RWPE1 (cell line): ENCODE measurements around the gene PLEKHG1.

ENCODE experiments used
- CTCF ChIA-PET: fragments of 350-600 bp; sonication (Branson Sonifier 250); formaldehyde crosslinking; extraction: SDS; loops from one replicate; lab custom pipeline; 2021; lab: Yijun Ruan, JAX
- POLR2A ChIA-PET: fragments of 400-600 bp; formaldehyde crosslinking; extraction: SDS; loops from one replicate; lab custom pipeline; 2020; ENCODE audit warnings: antibody characterized with exemption; ENCODE audit not compliant: low non-redundant PET; lab: Yijun Ruan, JAX
- DNase-seq: peaks from one replicate; pipeline ENCODE4 v3.0.0; 2012; ENCODE audit warnings: low spot score
- H3K27ac ChIP-seq: fragments of 450-650 bp; 2 replicates; pipeline ENCODE4 v1.5.1; 2017
- CTCF ChIP-seq: fragments of 450-650 bp; conservative IDR thresholded peaks from 2 replicates; pipeline ENCODE4 v1.5.1; 2017; ENCODE audit warnings: low read depth, mild to moderate bottlenecking

The PLEKHG1 gene

GRCh38 chr6:150593119-150593518 is 6.6 kb upstream of the PLEKHG1 start:
- ChIA-PET POLR2A (no interaction called here), CTCF (no interaction called here)
- no peak overlapping the region for H3K27ac ChIP-seq
- no peak for DNase-seq
- no peak for TF ChIP-seq CTCF

- DNase-seq = no peak
- ChIA-PET POLR2A (no interaction called here), CTCF (no interaction called here)
- TF ChIP-seq CTCF = no peak
- H3K27ac ChIP-seq = no peak overlapping the region
Measured at GRCh38 chr6:150596439-150596838, 3.2 kb upstream of the PLEKHG1 start.

GRCh38 chr6:150598401-150598800 is 1.3 kb upstream of the PLEKHG1 start:
- ChIA-PET POLR2A (no interaction called here), CTCF (interaction anchor here (0.8 to 1.1 kb wide), 3 partner anchors 28 to 219 kb away, joined by 3 to 5 read pairs (median 4); no protein-coding TSS in a partner anchor)
- no peak overlapping the region for H3K27ac ChIP-seq
- TF ChIP-seq CTCF = no peak
- no peak for DNase-seq

- no peak for TF ChIP-seq CTCF
- no peak for DNase-seq
- POLR2A ChIA-PET = no interaction called here
- H3K27ac ChIP-seq = no peak overlapping the region
- CTCF ChIA-PET = interaction anchor here (0.6 to 1.1 kb wide), 4 partner anchors 29 to 219 kb away, joined by 3 to 5 read pairs (median 4); no protein-coding TSS in a partner anchor
Measured at GRCh38 chr6:150598858-150599198, 857 bp upstream of the PLEKHG1 start.

- POLR2A ChIA-PET = no interaction called here
- CTCF ChIA-PET = interaction anchor here (0.6 to 1.5 kb wide), 4 partner anchors 136 to 201 kb away, joined by 3 to 12 read pairs (median 3); no protein-coding TSS in a partner anchor
- DNase-seq = no peak
- H3K27ac ChIP-seq = no peak overlapping the region
- TF ChIP-seq CTCF = no peak
Measured at GRCh38 chr6:150600010-150600300, 270 bp downstream of the PLEKHG1 start.

- H3K27ac ChIP-seq = no peak overlapping the region
- ChIA-PET CTCF (interaction anchor here (0.6 to 1.5 kb wide), 6 partner anchors 38 to 520 kb away, joined by 3 to 12 read pairs (median 3); no protein-coding TSS in a partner anchor), POLR2A (no interaction called here)
- TF ChIP-seq CTCF = peak; percentile 36
- DNase-seq = peak; percentile 86
Measured at GRCh38 chr6:150600301-150601017, 774 bp downstream of the PLEKHG1 start.
